Psoas muscle (tissue), 8 donors: ENCODE data around the gene NOTCH1. TPM values are rescaled to one million over a fixed set of nuclear protein-coding genes. Genes with fewer than 3 reads are reported as not detected.
A peak's percentile ranks its signal among the peaks of the same experiment; 100 is the strongest.

Source experiments
- ATAC-seq, 4 donors: fragments of 200-7000 bp; cut with Tn5 transposase; one replicate each; pipeline ENCODE4 v1.9.1; 2020; ENCODE audit warnings: moderate library complexity in 3 of 4, mild to moderate bottlenecking in 2 of 4
- DNase-seq, 2 donors: peaks; one replicate each; pipeline ENCODE4 v3.0.0-alpha.2; 2020
- H3K27ac ChIP-seq: fragments of 200-600 bp; one replicate; pipeline ENCODE4 v1.8.0; 2022
- H3K27me3 ChIP-seq, 3 donors: fragments of 200-600 bp in 1 of 3; one replicate each; pipeline versions ENCODE4 v1.6.1 to v1.8.0; 2013 to 2022; ENCODE audit warnings: low read length in 2 of 3, mild to moderate bottlenecking in 2 of 3, moderate library complexity in 1 of 3; ENCODE audit not compliant: insufficient read depth in 3 of 3
- H3K36me3 ChIP-seq, 2 donors: fragments of 200-600 bp in 1 of 2; one replicate each; pipeline versions ENCODE4 v1.6.1 to v1.8.0; 2013 to 2022; ENCODE audit warnings: low read depth in 1 of 2, mild to moderate bottlenecking in 1 of 2, moderate library complexity in 1 of 2; ENCODE audit not compliant: insufficient read depth in 1 of 2
- H3K4me1 ChIP-seq: fragments of 200-600 bp; one replicate; pipeline ENCODE4 v1.8.0; 2022
- H3K4me3 ChIP-seq: fragments of 200-600 bp; one replicate; pipeline ENCODE4 v1.8.0; 2022; ENCODE audit warnings: mild to moderate bottlenecking
- H3K9me3 ChIP-seq: fragments of 200-600 bp; one replicate; pipeline ENCODE4 v1.8.0; 2022
- WGBS, 3 donors: extraction: QIAGEN DNeasy Blood & Tissue Kit; methylation state at CpG; one replicate each; pipeline versions ENCODE4 v1.1.6 to v1.1.7; 2013; 5-methylcytosine and 5-hydroxymethylcytosine counted together
- intact Hi-C, 2 donors: fragments of 100-400 bp; cut with DNase I; formaldehyde crosslinking; loops; one replicate each; pipeline versions ENCODE4 v1.11.0 to v1.14.2; 2022
- long read RNA-seq, 2 donors: library from polyadenylated mRNA; unstranded; transcript quantifications; one replicate each; pipeline ENCODE4 v2.0.0, GENCODE V29; 2021
- polyA plus RNA-seq, 3 donors: library from polyadenylated mRNA; stranded (reverse); fragments of 200-250 nt; gene quantifications; one replicate each; pipeline ENCODE4 v1.2.3, GENCODE V29; 2013
- total RNA-seq, 4 donors: library from RNA; stranded (reverse); fragmentation: NEBNext Ultra II Directional in 2 of 4; extraction: Animal tissue kit (Norgen Biotek cat#: 25700) in 2 of 4; gene quantifications; one replicate each; pipeline versions ENCODE4 v1.2.1 to v1.2.4, GENCODE V29; 2021 to 2023
- TF ChIP-seq, protein P1 (sequence below): fragments of 200-600 bp; IDR thresholded peaks from one replicate; pipeline ENCODE4 v1.8.0; 2022; ENCODE audit warnings: antibody characterized with exemption
- donor health status: healthy with polysubstance abuse.
- donor health status: DM: no; HTN: no; CAD: no; lungs with moderate emphysema.
- donor health status: Bipolar disorder and iron deficiency.
- donor health status: healthy.
- donor health status: DM: yes; HTN: yes; CAD: no.
- donor health status: DM: no; HTN: no; CAD: no.
- donor health status: DM: no; HTN: no; CAD: no.
- donor health status: DM: yes; HTN: yes; CAD: no.

The NOTCH1 gene
- 10 to 100 TPM in 3 of 4 donors, 1 to 10 TPM in 1; 8.7 to 15.4 (median 12.3) TPM for total RNA-seq
- polyA plus RNA-seq = 1 to 10 TPM; 1.8 to 3.8 (median 2.9) TPM
- long read RNA-seq, donor 1, partial matches to known transcripts = 0 of 2 reads
- long read RNA-seq, donor 1, other reads (novel, unspliced or antisense) = 2 of 2 reads
- long read RNA-seq, donor 2, partial matches to known transcripts = 3 of 6 reads
- long read RNA-seq, donor 2, other reads (novel, unspliced or antisense) = 3 of 6 reads

DNA sequence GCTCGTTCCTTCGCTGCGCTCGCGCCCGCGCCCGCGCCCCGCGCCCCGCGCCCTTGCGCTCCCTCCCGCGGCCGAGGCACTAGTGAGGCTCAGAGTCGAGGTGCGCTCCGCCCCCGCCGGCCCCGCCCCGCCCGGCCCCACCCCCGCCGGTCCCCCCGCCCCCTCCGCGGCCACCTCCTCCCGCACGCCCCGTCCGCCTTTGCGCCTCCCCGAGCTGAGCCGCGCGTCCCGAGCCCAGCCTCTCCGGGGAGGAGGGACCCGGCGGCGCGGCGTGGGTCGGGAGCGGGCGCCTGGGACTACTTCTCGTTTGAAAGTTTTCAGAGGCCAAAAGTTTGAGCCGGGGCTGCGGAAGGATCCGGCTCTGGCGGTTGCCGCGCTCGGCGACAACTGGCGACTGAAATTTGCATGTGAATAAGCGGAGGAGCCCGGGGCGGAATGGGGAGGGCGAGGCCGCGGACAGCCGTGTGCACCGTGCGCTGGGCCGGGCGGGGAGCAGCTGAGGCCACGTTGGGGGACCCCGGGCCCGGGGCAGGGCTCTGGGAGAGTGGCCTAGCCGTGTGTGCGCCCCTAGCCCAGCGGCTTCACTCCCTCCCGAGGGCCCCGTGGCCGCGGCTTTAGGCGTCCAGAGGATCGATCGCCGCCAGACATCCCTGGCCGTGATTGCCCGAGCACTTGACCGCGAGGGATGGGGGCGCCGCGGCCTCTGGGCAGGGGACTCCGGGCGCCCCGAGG is at the start of gene NOTCH1:
Gene NOTCH1 (minus strand): TSS at position 84 of the 732 bp plus-strand sequence. CDS start 262 bp downstream, outside the sequence.
- TF ChIP-seq, protein P1, sequence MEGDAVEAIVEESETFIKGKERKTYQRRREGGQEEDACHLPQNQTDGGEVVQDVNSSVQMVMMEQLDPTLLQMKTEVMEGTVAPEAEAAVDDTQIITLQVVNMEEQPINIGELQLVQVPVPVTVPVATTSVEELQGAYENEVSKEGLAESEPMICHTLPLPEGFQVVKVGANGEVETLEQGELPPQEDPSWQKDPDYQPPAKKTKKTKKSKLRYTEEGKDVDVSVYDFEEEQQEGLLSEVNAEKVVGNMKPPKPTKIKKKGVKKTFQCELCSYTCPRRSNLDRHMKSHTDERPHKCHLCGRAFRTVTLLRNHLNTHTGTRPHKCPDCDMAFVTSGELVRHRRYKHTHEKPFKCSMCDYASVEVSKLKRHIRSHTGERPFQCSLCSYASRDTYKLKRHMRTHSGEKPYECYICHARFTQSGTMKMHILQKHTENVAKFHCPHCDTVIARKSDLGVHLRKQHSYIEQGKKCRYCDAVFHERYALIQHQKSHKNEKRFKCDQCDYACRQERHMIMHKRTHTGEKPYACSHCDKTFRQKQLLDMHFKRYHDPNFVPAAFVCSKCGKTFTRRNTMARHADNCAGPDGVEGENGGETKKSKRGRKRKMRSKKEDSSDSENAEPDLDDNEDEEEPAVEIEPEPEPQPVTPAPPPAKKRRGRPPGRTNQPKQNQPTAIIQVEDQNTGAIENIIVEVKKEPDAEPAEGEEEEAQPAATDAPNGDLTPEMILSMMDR = peak; percentile 8
- Histone ChIP-seq H3K27me3 (no peaks in the 10 kb centered on the region), H3K9me3 (no peaks in the 10 kb centered on the region), H3K36me3 (peaks cover 0 to 10% of the 10 kb centered on the region in 2 donors), H3K4me3 (peak within 1 kb of the TSS; percentile 78), H3K4me1 (peaks cover 22% of the 10 kb centered on the region), H3K27ac (peak within 1 kb of the TSS; percentile 96)
- 0 to 1% (median 1%) methylated on average over 47 to 94 of the region's 94 CpGs for WGBS, 3 donors
- intact Hi-C loops = loop anchor here in 1 of 2 donors (5.0 kb wide), 1 partner anchor 59 kb away; no protein-coding TSS in a partner anchor
- ATAC-seq = peak; percentile 76 to 83 (median 80)
- peak; percentile 92 to 95 for DNase-seq

DNA sequence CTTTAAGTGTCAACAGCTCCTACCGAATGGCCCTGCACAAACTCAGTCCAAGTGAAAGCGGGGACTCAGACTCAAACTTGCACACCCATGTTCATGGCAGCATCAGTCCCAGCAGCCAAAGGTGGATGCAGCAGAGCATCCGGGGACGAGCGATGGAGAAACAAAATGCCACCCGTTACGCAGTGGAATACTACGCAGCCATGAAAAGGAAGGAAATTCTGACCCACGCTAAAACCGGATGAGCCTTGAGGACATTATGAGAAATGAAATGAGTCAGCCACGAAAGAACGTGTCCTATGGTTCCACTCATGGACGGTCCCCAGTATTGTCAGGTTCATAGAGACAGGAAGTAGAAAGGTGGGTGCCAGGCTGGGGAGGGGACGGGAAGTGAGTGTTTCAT is 48.6 kb upstream of the NOTCH1 start:
- peaks cover 4% of the 10 kb centered on the region for H3K4me1 ChIP-seq

DNA sequence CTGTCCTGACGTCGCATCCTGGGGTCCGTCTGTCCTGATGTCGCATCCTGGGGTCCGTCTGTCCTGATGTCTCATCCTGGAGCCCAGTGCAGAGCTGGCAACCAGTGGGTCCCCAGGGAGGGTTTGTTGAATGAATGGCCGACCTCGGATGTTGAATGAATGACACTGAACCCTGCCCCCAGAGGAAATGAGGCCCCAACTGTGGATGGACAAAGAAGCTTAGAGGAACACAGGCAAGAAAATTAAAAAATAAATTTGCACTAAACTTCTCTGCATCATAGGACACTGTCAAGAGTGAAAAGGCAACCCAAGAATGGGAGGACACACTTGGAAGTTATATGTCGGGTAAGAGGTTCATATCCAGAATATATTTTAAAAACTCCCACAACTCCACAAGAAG is 47.7 kb upstream of the NOTCH1 start:
- DNase-seq (no peak), ATAC-seq (no peak)
- peaks cover 7% of the 10 kb centered on the region for H3K4me1 ChIP-seq
- H3K36me3 ChIP-seq = no peaks in the 10 kb centered on the region
- no peaks in the 10 kb centered on the region for H3K9me3 ChIP-seq
- TF ChIP-seq, protein P1 = no peak
- H3K4me3 ChIP-seq = no peak overlapping the region
- WGBS, 3 donors = 78 to 84% (median 83%) methylated on average over 8 of the region's 8 CpGs
- peaks cover 0 to 19% (median 2%) of the 10 kb centered on the region in 3 donors for H3K27me3 ChIP-seq
- intact Hi-C loops = no loop called here
- no peak overlapping the region for H3K27ac ChIP-seq

More for the DNA sequence above, 48.6 kb upstream of the NOTCH1 start:
- intact Hi-C loops = no loop called here
- Histone ChIP-seq H3K36me3 (no peaks in the 10 kb centered on the region), H3K27ac (no peak overlapping the region), H3K4me3 (no peak overlapping the region), H3K27me3 (peaks cover 0 to 24% (median 2%) of the 10 kb centered on the region in 3 donors), H3K9me3 (no peaks in the 10 kb centered on the region)
- ATAC-seq (no peak), DNase-seq (no peak)
- TF ChIP-seq, protein P1 = no peak
- 93 to 95% (median 95%) methylated on average over 14 of the region's 14 CpGs for WGBS, 3 donors

DNA sequence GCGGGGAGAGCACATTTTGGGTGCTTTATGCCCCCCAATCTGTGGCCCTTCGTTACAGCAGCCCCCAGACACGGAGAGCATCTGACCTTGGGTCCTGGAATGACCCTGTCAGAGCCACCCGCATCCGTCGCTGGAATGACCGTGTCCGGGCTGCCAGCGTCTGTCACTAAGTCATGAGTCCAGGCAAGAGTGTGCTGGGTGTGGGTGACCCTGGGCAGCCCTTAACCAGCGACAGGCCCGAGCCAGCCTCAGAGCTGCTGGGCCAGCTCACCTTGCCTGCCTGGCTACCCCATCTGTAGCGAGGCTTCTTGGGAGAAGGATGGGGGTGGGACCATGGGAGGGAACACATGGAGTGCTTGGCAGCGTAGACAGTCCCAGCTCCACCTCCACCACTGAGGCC is 46.8 kb upstream of the NOTCH1 start:
- 85 to 90% (median 89%) methylated on average over 13 of the region's 13 CpGs for WGBS, 3 donors
- intact Hi-C loops = no loop called here

More for the DNA sequence above, 46.8 kb upstream of the NOTCH1 start:
- no peaks in the 10 kb centered on the region for H3K36me3 ChIP-seq
- H3K4me1 ChIP-seq = peaks cover 9% of the 10 kb centered on the region
- no peak for DNase-seq
- H3K4me3 ChIP-seq = no peak overlapping the region
- H3K27ac ChIP-seq = no peak overlapping the region
- H3K27me3 ChIP-seq = peaks cover 0 to 21% (median 2%) of the 10 kb centered on the region in 3 donors
- H3K9me3 ChIP-seq = no peaks in the 10 kb centered on the region
- ATAC-seq = no peak
- TF ChIP-seq, protein P1 = no peak
